Gastroesophageal sphincter (tissue), 4 donors: Measurements from ENCODE around the gene CD200R1L. TPM values are rescaled to one million over a fixed set of nuclear protein-coding genes. Genes with fewer than 3 reads are reported as not detected.

Experiments used
- ATAC-seq: fragments of 150-250 bp; one replicate; pipeline ENCODE4 v1.9.1; 2016; ENCODE audit warnings: mild to moderate bottlenecking, moderate library complexity
- H3K27ac ChIP-seq, 4 donors: fragments of 200-600 bp; sonication (generic) in 3 of 4; 1 replicate in 3 of 4; 2 replicates in 1 of 4; pipeline ENCODE4 v1.5.1; 2016 to 2019
- H3K27me3 ChIP-seq: fragments of 200-600 bp; sonication (generic); one replicate; pipeline ENCODE4 v1.5.1; 2019
- H3K36me3 ChIP-seq, 2 donors: fragments of 200-600 bp; sonication (generic); one replicate each; pipeline ENCODE4 v1.5.1; 2019; ENCODE audit warnings: control low read depth in 1 of 2
- H3K4me1 ChIP-seq, 3 donors: fragments of 200-600 bp; sonication (generic); 1 replicate in 2 of 3; 2 replicates in 1 of 3; pipeline ENCODE4 v1.5.1; 2016 to 2019; ENCODE audit warnings: control low read depth in 2 of 3
- H3K4me3 ChIP-seq, 2 donors: fragments of 200-600 bp; sonication (generic); one replicate each; pipeline ENCODE4 v1.5.1; 2019; ENCODE audit warnings: mild to moderate bottlenecking in 1 of 2, moderate library complexity in 1 of 2
- H3K9me3 ChIP-seq, 3 donors: fragments of 200-600 bp; sonication (generic); one replicate each; pipeline ENCODE4 v1.5.1; 2017 to 2019; ENCODE audit warnings: control low read depth in 2 of 3
- EP300 ChIP-seq: sonication (generic); formaldehyde crosslinking; IDR thresholded peaks from one replicate; pipeline ENCODE4 v1.6.1; 2017; ENCODE audit warnings: antibody characterized with exemption, mild to moderate bottlenecking
- POLR2A ChIP-seq, 2 donors: fragments of 450-650 bp; IDR thresholded peaks; one replicate each; pipeline ENCODE4 v1.6.1; 2017; ENCODE audit warnings: antibody characterized with exemption in 2 of 2, mild to moderate bottlenecking in 2 of 2, moderate library complexity in 1 of 2
- POLR2AphosphoS5 ChIP-seq: sonication (generic); formaldehyde crosslinking; IDR thresholded peaks from one replicate; pipeline ENCODE4 v1.6.1; 2017; ENCODE audit warnings: antibody characterized with exemption
- WGBS, 2 donors: methylation state at CpG; one replicate each; pipeline ENCODE4 v1.1.5; 2018; ENCODE audit warnings: low coverage in 1 of 2; 5-methylcytosine and 5-hydroxymethylcytosine counted together
- total RNA-seq, 4 donors: library from RNA; depleted of rRNA; stranded (reverse); fragments of >200 nt; gene quantifications; one replicate each; pipeline ENCODE4 v1.1.0, GENCODE V29; 2016
- TF ChIP-seq, protein P1 (sequence below), 4 experiments: fragments of 200-600 bp in 2 of 4; fragments of 450-650 bp in 2 of 4; sonication (generic) in 1 of 4; IDR thresholded peaks; one replicate each; pipeline ENCODE4 v1.5.1; 2017 to 2019; ENCODE audit warnings: antibody characterized with exemption in 4 of 4, mild to moderate bottlenecking in 2 of 4, moderate library complexity in 2 of 4

Gene CD200R1L
- total RNA-seq, 4 donors from 2014 or later, result not detected

DNA sequence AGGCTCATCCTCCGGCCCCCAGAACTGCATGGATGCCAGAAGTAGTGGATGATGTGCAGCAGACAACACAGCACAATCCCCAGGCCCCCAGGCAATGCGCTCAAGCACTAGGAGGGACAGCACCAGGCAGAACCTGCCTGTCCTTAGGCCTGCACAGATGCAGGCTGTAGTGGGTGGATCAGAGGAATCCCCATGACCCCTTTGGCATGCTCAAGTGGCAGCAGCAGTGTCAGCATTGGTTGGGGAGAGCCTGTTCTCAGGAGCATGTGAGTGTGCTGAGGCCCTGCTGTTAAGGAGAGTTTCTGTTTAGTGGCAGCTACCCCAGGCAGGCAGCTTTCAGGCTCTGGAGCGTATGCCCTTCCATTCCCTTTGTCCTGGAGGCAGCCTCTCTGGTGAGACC lies 25.1 kb upstream of the CD200R1L start:
- 78% methylated on average over 1 of the region's 3 CpGs; no CpG with 5 or more reads in 1 of the 2 donors for WGBS, 2 donors
- Histone ChIP-seq H3K9me3 (peaks cover 0 to 34% (median 0%) of the 10 kb centered on the region in 3 donors), H3K4me1 (no peaks in the 10 kb centered on the region), H3K27ac (no peak overlapping the region), H3K36me3 (no peaks in the 10 kb centered on the region), H3K27me3 (no peaks in the 10 kb centered on the region), H3K4me3 (no peak overlapping the region)
- TF ChIP-seq EP300, result no peak
- TF ChIP-seq, protein P1, sequence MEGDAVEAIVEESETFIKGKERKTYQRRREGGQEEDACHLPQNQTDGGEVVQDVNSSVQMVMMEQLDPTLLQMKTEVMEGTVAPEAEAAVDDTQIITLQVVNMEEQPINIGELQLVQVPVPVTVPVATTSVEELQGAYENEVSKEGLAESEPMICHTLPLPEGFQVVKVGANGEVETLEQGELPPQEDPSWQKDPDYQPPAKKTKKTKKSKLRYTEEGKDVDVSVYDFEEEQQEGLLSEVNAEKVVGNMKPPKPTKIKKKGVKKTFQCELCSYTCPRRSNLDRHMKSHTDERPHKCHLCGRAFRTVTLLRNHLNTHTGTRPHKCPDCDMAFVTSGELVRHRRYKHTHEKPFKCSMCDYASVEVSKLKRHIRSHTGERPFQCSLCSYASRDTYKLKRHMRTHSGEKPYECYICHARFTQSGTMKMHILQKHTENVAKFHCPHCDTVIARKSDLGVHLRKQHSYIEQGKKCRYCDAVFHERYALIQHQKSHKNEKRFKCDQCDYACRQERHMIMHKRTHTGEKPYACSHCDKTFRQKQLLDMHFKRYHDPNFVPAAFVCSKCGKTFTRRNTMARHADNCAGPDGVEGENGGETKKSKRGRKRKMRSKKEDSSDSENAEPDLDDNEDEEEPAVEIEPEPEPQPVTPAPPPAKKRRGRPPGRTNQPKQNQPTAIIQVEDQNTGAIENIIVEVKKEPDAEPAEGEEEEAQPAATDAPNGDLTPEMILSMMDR (IDR thresholded peaks at IDR 0.05), result no peak
- no peak for TF ChIP-seq POLR2AphosphoS5
- TF ChIP-seq POLR2A (IDR thresholded peaks at IDR 0.05), result no peak
- no peak for ATAC-seq

DNA sequence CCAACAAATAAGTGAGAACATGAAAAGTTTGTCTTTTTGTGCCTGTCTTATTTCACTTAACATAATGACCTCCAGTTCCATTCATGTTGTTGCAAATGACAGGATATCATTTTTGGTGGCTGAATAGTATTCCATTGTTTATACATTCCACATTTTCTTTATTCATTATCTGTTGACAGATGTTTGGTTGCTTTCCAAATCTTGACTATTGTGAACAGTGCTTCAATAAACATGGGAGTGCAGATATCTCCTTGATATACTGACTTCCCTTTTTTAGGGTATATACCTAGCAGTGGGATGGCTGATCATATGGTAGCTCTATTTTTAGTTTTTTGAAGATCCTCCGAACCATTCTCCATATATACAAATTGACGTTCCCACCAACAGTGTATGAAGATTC lies 19.1 kb upstream of the CD200R1L start:
- TF ChIP-seq, protein P1 (IDR thresholded peaks at IDR 0.05), result no peak
- TF ChIP-seq EP300 (no peak), POLR2AphosphoS5 (no peak), POLR2A (IDR thresholded peaks at IDR 0.05) (no peak)
- Histone ChIP-seq H3K36me3 (no peaks in the 10 kb centered on the region), H3K9me3 (peaks cover 0 to 13% (median 0%) of the 10 kb centered on the region in 3 donors), H3K4me3 (no peak overlapping the region), H3K4me1 (no peaks in the 10 kb centered on the region), H3K27me3 (no peaks in the 10 kb centered on the region), H3K27ac (no peak overlapping the region)
- ATAC-seq, result no peak
- WGBS, 2 donors, result 30 to 82% methylated on average over 2 of the region's 2 CpGs

DNA sequence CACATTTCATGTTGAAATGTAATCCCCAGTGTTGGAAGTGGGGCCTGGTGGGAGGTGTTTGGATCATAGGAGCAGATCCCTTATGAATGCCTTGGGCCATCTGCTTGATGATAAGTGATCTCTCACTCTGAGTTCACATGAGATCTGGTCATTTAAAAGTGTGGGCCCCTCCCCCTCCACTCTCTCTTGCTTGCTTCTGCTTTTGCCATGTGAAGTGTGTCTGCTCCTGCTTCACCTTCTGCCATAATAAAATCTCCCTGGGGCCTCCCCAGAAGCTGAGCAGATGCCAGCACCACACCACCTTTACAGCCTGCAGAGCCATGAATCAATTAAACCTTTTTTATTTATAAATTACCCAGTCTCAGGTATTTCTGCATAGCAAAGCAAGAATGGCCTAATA lies 14.2 kb upstream of the CD200R1L start:
- no peaks in the 10 kb centered on the region for H3K36me3 ChIP-seq
- H3K4me3 ChIP-seq, result no peak overlapping the region
- H3K4me1 ChIP-seq, result no peaks in the 10 kb centered on the region
- no peak overlapping the region for H3K27ac ChIP-seq
- TF ChIP-seq, protein P1 (IDR thresholded peaks at IDR 0.05), result no peak
- TF ChIP-seq POLR2AphosphoS5 (no peak), EP300 (no peak), POLR2A (IDR thresholded peaks at IDR 0.05) (no peak)
- no peaks in the 10 kb centered on the region for H3K27me3 ChIP-seq
- no peak for ATAC-seq
- H3K9me3 ChIP-seq, result peaks cover 0 to 11% (median 0%) of the 10 kb centered on the region in 3 donors

DNA sequence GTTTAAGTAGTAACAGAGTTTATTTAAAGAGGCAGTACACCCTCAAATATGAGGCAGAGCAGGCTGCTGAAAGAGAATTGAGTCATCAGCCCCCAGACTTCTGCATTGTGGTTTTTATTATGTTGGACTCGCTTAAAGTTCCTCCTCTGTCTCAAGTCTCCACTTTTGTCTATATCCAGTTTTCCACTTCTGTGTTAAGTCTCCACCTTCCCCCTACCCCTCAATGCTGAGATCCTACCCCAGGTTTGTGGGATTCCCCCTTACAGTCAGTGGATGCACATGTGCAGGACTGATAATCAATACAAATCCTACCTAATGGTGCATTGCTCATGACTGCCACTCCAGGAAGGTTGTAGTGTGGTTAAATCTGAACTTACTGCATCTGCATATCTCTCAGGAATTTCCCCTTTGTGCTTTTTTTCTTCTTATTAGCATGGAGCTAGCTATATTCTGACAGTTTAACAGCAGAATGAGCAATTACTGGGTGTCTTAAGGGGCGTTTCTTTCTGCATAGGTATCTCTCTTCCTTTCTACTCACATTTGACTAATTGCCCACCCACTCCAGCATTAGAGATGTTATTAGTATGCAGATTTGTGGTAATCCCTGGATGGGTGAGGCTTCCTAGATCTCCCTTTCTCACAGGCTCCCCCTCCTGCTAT lies 11.9 kb upstream of the CD200R1L start:
- no peak overlapping the region for H3K27ac ChIP-seq
- ATAC-seq, result no peak
- no peak for TF ChIP-seq EP300
- no peak for TF ChIP-seq POLR2A (IDR thresholded peaks at IDR 0.05)
- TF ChIP-seq POLR2AphosphoS5, result no peak
- TF ChIP-seq, protein P1 (IDR thresholded peaks at IDR 0.05), result no peak
- 57 to 90% methylated on average over 2 of the region's 2 CpGs for WGBS, 2 donors
- no peak overlapping the region for H3K4me3 ChIP-seq
- no peaks in the 10 kb centered on the region for H3K36me3 ChIP-seq
- H3K4me1 ChIP-seq, result no peaks in the 10 kb centered on the region
- peaks cover 0 to 11% (median 0%) of the 10 kb centered on the region in 3 donors for H3K9me3 ChIP-seq
- H3K27me3 ChIP-seq, result no peaks in the 10 kb centered on the region

DNA sequence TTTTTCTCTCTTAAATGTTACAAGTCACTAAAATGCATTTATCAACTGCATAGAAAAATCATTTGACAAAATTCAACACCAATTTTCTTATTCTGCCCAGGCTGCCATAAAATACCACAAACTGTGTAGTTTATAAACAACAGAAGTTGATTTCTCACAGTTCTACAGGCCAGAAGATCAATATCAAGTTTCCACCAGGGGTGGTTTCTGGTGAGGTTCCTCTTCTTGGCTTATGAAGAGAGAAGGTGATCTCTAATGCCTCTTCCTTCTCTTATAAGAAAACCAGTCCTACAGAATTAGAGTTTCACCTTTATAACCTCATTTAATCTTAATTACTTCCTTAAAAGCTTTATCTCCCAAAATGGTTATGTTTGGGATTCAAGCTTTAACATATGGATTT lies 10.9 kb upstream of the CD200R1L start:
- Histone ChIP-seq H3K4me1 (no peaks in the 10 kb centered on the region), H3K27me3 (no peaks in the 10 kb centered on the region), H3K36me3 (no peaks in the 10 kb centered on the region), H3K9me3 (peaks cover 0 to 18% (median 0%) of the 10 kb centered on the region in 3 donors), H3K4me3 (no peak overlapping the region), H3K27ac (no peak overlapping the region)
- ATAC-seq, result no peak
- TF ChIP-seq POLR2A (IDR thresholded peaks at IDR 0.05) (no peak), POLR2AphosphoS5 (no peak), EP300 (no peak)
- TF ChIP-seq, protein P1 (IDR thresholded peaks at IDR 0.05), result no peak
